ENCODE results near the gene NPR1.
"Not testable (repeated sequence)": the region's sequence is repeated elsewhere in the genome, so short reads cannot be mapped to it uniquely, and the experiment has no call there.

The NPR1 gene

DNA sequence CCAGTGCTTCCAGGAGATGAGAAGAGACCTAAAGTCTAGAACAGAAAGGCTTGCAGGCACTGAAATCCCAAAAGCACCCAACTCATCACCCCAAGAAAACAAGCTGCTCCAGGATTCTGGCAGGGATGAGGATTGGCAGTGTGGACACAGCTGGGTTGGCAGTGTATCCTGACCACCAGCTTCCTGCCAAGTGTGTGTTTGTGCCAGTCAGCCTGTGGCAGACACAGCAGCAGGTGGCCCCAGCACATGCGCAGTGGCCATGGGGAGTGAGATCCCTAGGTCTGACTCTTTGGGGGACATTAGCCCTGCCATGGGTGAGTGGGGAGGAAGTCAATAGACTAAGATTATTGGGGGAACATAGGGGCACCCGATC lies 28.6 kb upstream of the NPR1 start:
- DNase-seq = peak; percentile 86

DNA sequence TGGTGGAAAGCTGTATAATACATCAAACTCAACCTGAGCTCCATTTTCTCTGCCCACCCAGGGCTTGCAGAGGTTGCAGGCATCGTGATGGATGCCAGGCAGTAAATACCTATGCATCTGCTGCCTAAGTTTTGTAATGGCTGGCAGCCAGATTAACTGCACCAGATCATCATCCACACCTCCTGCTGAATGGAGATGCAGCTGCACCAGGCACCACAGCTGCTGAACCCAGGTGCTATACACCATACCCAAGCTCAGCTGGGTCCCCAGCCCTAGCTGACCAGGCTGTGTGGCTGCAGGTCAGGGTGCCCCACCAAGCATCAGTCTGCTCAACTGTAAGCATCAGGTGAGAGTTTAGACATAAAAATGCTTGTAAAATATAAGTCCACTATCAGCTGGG lies 26.7 kb upstream of the NPR1 start:
- DNase-seq = peak; percentile 17

DNA sequence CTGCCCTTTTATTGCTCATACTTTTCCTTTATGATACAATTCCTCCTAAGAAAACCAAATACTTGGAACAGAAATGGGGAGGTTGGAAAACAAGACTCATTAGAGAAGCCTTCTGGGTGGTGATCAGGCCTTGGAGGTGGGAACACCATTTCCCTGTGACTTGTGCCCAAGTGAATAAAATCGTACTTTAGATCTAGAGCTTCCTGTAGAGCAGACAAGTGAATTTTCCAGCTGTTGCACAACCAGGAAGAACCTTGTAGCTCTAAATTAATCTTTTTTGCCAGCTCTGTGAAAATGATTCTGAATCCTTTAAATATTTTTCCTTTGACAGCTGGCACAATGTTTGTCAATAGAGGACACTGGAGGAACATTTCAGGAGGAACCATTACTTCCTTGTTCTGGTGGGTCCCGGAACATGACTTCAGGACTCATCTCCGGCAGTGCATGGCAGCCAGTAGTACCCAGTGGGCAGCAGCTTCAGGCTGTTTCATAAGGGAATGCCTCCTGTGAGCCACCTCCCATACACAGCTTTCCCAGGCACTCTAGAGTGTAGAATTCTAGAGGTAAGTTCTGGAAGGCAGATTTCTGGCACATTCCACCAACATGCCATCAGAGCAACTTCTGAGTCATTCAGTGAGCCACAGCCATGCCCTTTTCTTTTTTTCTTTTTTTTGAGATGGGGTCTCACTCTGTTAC lies 25.5 kb upstream of the NPR1 start:
- peak; percentile 46 for DNase-seq

DNA sequence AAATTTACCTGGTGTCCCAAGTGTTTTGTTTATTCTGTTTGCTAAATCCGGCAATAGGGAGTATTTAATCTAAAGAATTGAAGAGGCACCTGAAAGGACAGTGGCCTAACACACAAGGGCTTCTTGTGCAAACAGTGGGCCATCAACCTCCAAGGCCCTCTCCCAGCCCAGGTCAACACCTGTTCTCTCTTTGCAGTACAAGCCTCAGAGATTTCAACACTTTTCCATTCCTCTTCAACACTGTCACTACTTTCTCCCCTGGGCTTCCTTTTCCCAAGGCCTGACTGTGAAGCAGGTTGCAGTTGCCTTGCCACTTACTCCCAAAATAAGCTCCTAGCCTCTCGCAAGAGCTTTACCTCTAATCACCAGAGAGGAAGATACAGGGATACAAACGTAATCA lies 23.2 kb upstream of the NPR1 start:
- DNase-seq = peak; percentile 96

DNA sequence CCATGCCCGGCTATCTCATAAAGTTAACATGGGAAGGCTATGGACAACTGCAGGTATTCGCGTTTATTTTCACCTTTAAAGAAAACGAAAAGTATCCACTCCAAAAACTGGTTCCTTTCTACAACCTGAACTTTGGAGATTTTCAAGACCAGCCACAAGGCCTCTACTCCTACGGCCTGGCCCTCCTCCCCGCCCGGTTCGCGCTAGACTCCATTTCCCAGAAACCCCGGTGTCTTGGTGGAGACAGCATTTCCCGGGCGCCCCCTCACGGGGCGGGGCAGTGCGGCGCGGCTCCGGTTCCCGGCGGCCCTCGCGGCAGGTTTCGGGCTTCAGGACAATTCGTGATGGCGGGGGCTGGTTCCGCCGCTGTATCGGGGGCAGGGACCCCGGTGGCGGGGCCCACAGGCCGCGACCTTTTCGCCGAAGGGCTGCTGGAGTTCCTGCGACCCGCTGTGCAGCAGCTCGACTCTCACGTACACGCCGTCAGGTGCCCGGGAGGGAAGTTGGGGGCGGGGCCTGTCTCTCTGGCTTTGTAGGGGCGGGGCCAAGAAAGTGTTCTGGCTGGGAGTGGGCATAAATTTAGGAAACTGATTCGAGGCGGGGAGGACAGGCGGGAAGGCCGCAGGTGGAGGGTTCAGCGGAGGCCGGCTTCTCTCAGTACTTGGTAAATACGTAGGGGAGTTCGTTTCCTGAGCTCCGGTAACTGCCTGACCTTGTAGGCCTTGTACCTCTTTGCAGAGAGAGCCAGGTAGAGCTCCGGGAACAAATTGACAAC lies 19.9 kb upstream of the NPR1 start, which contains the start of gene SNAPIN:
SNAPIN (plus strand) TSS at position 304 of the 775 bp plus-strand sequence; CDS start at position 345, 41 bp downstream.
- DNase-seq = peak; percentile 94

DNA sequence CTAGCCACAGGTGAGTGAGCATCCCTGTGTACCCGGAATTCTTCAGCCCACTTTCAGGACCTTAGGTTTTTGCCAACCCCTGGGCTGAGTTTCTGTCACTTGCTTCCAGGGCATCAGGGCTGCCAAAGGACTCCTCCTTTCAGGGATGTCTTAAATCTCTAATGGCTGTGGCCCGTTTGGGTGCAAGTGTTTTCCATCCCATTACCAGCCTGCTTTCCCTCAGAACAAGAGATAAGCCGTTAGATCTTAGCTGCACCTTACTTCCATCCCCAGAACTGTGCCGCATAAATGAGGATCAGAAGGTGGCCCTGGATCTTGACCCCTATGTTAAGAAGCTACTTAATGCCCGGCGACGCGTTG lies 19.3 kb upstream of the NPR1 start:
- peak; percentile 47 for DNase-seq

DNA sequence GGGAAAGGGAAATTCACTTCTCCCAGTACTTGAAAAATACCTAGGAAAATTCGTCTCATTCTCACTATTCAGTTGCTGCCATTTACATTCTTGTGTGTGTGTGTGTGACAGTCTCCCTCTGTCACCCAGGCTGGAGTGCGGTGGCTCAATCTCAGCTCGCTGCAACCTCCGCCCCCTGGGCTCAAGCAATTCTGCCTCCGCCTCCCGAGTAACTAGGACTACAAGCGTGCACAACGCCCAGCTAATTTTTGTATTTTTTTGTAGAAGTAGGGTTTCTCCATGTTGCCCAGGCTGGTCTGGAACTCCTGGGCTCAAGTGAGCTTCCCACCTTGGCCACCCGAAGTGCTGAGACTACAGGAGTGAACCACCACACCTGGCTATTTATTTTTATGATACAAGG lies 18.8 kb upstream of the NPR1 start:
- DNase-seq = no peak

DNA sequence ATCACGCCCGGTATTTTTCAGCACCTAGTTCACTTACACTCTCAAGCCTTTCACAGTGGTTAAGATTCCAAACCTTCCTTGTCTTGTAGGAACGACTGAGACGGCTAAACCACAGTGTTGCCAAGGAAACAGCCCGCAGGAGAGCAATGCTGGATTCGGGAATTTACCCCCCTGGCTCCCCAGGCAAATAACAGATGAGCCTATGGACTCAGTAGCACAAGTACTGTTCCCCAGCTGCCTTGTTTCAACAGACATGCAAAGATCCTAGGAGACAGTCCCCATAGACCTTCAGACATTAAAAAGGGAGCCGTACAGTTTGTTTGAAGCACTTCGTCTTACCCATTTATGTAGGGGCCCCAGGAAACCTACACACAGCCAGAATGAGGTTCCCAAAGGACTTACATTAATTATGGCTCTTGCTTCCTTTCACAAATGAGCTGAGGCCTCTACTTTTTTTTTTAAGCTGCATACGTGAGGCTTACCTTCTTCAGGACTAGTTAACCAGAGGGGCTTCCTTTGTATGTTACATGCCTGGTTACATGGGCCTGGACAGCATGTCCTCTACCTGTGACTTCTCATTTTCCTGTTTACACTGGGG lies 17.3 kb upstream of the NPR1 start:
- DNase-seq = peak; percentile 48

DNA sequence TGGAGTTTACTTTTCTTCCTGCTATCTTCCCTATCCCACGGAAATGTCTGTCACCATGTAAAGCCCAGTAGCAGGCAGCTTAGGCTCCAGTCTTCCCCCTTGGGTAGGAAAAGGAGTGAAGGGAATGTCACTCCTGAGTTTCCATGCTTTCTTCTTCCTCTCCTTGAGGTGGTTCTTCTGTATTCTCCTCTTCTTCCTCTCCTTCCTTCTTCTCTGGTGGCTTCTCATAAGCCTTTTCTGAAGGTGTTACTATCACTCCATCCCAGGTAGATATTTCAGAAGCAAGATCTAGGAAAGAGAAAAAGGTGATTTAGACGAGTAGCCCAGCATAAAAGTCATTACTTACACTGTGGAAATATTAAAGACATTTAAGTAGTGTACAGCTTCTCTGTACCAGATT lies 16.2 kb upstream of the NPR1 start:
- no peak for DNase-seq

DNA sequence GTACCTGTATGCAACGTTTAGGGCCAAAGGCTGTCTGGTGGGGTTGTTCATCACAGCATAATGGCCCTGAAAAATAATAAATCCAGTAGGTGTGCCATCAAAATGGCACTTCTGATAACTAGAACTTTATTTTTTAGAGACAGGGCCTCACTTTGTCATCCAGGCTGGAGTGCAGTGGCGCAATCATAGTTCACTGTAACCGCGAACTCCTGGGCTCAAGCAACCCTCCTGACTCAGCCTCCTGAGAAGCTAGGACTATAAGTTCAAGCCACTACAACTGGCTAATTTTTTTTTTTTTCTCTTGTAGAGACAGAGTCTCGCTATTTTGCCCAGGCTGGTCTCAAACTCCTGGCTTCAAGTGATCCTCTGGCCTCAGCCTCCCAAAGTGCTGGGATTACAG lies 15.3 kb upstream of the NPR1 start:
- DNase-seq = no peak

DNA sequence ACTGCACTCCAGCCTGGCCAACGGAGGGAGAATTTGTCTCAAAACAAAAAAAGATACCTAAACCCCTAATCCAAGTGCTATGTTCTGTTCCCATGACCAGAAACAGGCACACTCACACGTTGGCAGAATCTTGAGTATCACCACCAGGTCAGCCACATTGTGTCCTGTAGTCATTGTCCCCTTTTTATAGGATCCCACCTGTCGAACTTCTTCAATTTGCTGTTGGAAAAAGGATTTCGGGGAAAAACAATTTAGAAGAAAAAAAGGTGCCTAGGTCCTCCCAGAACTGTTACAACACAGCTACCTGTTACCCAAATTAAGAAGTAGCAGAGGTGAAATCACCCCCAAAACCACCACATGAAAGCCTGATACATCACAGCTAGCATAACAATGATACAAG lies 11.0 kb upstream of the NPR1 start:
- DNase-seq = no peak

DNA sequence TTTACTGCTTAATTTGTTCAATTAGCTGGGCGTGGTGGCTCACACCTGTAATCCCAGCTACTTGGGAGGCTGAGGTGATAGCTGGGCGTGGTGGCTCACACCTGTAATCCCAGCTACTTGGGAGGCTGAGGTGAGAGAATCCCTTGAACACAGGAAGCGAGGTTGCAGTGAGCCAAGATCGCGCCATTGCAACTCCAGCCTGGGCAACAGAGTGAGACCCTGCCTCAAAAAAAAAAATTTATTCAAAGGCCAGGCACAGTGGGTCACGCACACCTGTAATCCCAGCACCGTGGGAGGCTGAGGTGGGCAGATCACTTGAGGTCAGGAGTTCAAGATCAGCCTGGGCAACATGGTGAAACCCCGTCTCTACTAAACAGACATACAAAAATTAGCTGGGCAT lies 9.8 kb upstream of the NPR1 start:
- not testable (repeated sequence) for DNase-seq

DNA sequence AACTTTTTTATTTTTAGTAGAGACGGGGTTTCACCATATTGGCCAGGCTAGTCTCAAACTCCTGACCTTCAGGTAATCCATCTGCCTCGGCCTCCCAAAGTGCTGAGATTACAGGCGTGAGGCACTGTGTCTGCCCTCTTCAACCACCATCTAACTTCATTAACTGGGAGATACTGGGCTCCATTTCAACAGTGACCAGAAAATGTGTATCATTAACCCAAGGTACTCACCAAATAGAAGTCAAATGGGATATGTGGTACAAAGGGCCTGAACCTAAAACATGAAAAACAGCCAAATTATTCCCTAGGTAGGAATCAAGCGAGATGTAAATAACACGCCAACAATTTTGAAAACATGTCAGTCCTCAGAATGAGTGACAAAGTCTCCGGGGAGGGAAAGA lies 8.9 kb upstream of the NPR1 start:
- DNase-seq = no peak

DNA sequence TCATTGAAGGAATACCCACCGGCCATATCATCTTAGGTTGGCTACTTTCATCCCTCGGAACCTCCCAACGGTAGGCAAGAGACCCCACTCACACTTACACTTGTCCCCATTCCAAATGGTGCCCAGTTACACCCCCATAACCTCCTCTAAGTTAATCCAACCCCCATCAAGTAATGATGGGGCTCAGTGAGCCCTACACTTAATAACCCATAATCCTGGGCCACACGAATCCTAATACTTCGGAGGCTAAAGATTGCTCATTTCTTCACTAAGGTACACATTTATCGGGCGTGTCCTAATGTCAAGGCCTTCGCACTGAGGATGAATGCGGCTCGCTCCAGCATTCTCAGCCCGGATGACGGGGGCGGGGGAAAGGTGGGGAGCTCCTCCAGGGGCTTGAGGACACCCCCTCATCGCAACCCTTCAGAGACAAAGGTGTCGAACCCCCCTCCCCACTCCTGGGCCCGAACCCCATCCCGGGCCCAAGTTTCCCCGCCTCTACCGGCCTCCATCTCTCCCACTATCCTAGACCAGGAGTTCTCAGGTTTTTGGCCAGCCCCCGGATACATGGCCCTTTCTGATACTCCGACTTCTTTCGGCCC lies 8.1 kb upstream of the NPR1 start:
- peak; percentile 55 for DNase-seq

DNA sequence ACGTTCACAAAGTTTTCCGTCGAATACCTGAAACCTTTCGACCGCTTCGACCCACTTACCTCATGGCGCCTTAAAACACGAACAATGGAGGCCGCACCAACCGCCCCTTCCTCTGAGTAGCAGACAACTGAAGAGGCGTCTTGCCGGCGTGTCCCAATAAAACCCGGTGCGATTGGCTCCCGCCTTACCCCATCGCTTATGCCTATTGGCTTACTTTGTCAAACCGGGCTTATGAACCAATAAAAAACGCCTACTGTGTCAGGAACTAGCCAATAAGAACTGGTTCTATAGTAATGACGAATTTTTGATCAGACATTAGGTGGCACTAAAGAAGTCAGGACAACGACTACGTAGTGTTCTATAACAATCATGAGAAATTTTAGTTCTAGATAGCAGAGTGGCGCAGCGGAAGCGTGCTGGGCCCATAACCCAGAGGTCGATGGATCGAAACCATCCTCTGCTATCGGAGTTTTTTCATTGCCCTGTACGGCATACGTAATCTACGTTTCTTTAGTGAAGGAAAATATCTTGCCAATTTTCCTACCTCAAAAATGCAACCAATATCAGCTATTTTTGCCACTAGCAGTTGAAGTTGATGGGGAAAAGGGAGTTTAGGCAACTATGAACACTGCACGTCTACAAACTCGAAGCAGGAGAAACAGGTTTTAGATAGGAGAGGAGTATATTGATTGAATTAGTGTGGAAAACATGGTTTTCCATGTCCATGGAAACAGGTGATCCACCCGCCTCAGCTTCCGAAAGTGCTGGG lies 7.4 kb upstream of the NPR1 start, which contains the start of gene ILF2:
ILF2 (minus strand) TSS at position 135 of the 769 bp plus-strand sequence; CDS start at position 64, 71 bp downstream.
- DNase-seq = peak; percentile 99

DNA sequence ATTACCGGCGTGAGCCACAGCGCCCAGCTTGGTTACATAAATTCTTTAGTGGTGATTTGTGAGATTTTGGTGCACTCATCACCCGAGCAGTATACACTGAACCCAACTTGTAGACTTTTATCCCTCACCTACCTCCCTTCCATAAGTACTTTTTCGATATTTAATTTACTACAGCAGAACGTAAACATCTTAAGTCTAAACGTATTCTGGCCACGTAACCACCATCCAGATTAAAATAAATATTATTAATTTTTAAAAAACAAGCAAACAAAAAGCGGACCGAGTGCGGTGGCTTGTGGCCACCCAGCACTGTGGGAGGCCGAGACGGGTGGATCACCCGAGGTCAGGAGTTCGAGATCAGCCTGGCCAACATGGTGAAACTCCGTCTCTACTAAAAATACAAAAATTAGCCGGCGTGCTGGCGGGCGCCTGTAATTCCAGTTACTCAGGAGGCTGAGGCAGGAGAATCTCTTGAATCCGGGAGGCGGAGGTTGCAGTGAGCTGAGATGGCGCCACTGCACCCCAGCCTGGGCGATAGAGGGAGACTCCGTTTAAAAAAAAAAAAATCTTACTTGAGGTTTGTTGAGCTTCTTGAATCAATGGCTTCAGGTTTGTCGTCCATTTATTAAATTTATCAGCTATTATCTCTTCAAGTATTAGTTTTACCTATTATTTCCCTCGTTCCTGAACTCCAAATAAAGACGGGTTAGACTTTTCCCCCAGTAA lies 6.7 kb upstream of the NPR1 start:
- peak; percentile 76 for DNase-seq

DNA sequence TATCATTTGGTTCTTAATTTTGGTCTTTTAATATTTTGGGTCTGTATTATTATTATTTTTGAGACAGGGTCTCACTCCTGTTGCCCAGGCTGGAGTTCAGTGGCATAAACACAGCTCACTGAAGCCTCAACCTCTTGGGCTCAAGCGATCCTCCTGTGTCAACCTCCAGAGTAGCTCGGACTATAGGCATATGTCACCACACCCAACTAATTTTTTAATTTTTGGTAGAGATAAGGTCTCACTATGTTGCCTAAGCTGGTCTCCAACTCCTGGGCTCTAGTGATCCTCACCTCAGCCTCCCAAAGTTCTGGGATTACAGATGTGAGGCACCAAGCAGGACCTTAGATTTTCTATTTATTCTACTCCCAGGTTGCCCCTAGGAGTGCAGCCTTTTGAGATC lies 5.0 kb upstream of the NPR1 start:
- no peak for DNase-seq

DNA sequence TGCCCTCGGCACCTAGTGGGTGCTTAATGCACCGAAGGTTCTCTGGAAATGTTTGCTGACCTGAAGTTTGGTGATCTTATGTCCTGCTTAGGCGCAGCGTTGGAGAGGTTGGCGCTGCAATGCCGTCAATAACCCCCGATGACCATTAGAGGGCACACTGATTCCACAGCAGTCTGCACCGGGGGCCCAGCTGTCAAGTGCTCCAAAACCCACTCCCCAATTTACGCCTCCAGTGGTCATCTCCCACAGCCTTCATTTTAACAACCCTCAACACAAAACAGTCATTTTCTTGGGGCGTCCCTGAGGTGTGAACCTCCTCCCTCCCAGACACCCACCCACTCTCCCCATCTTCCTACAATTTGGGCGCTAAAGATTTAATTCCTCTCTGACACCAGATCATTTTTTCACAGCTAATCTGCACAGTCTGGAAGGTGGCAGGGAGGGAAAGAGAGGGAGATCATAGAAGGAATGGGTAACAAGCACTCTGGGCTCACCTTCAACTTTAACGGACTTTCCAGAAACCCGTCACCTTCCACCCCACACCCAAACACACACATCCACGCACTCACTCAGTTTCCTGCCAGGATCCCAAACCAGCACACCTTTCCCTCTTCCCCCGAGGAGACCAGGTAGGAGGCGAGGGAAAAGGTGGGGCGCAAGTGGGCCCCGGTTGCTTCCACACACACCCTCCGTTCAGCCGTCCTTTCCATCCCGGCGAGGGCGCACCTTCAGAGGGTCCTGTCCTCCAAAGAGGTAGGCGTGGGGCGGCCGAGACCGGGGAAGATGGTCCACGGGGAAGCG lies 570 bp upstream of the NPR1 start:
- DNase-seq = peak; percentile 67

DNA sequence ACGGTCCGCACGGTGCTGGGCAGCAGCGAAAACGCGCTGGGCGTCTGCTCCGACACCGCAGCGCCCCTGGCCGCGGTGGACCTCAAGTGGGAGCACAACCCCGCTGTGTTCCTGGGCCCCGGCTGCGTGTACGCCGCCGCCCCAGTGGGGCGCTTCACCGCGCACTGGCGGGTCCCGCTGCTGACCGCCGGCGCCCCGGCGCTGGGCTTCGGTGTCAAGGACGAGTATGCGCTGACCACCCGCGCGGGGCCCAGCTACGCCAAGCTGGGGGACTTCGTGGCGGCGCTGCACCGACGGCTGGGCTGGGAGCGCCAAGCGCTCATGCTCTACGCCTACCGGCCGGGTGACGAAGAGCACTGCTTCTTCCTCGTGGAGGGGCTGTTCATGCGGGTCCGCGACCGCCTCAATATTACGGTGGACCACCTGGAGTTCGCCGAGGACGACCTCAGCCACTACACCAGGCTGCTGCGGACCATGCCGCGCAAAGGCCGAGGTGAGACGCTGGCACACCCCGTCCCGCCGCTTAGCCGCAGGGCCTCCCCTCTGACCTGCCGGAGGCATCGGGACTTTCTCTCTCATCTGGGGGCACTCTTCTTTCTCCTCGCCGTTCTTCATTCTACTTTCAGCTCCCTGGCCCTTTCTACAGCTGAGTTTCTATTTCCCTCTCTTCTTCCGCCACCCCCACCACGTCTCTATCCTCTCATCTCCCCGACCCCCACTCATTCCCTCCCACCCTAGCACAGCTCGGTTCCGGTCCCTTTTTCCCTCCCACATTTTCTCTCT lies 1.0 kb downstream of the NPR1 start:
- peak; percentile 56 for DNase-seq

DNA sequence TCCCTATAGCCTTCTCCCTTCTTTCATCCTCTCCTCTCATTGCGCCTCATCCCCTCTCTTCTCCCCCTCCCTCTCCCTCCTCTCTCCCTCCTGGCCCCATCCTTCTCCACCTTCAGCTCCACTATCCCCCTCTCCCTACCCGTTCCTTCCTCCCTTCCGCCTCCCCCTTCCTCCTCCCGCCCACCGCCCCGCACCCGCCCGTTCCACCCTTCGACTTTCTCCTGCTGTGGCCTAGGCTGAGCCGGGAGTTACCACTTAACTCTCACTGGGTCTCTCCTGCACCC lies 1.6 kb downstream of the NPR1 start:
- DNase-seq = no peak

DNA sequence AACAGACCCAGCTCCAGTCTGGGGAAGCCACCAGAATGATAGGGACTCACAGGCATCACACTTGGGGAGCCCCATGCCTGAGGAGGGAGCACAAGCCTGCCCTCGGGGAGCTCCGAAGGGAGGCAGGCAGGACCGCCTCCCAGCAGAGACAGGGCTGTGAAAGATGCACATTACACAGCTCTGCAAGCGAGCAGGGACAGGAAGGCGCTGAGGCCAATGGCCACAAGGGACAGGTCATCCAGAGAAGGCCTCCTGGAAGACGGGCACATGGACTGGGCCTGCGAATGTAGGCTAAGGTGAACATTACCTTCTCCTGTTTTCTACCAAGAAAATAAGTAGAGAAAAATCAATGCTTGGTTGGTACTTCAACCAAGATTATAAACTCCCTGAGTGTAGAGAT lies 4.2 kb downstream of the NPR1 start:
- no peak for DNase-seq
